HCT116 (cell line): ENCODE results near the gene IRAK4. TPM values are rescaled to one million over a fixed set of nuclear protein-coding genes. Genes with fewer than 3 reads are reported as not detected.

Experiments
- ATAC-seq: fragments of 200-7000 bp; cut with Tn5 transposase; 2 replicates; pipeline ENCODE4 v1.9.1; 2020; ENCODE audit warnings: mild to moderate bottlenecking, moderate library complexity
- BruUV-seq: library from RNA; stranded (reverse); fragments of 400-500 nt; replicated peaks from 2 replicates; lab custom pipeline; 2021; lab: Mats Ljungman, UMichigan
- CTCF ChIA-PET: fragments of 300-600 bp; sonication (Branson Sonifier 250); formaldehyde crosslinking; loops from one replicate; lab custom pipeline; 2021; ENCODE audit warnings: antibody characterized with exemption; lab: Charles Lee
- POLR2A ChIA-PET: fragments of 300-600, 350-600 bp; sonication (Branson Sonifier 250); formaldehyde crosslinking; loops from one replicate; lab custom pipeline; 2021; ENCODE audit warnings: antibody characterized with exemption; lab: Charles Lee
- RAD21 ChIA-PET, 2 experiments: fragments of 300-600 bp; sonication (Branson Sonifier 250); formaldehyde crosslinking; loops; one replicate each; lab custom pipeline; 2023; ENCODE audit warnings: low total read pairs in 2 of 2; ENCODE audit not compliant: uncharacterized antibody in 2 of 2, unreplicated experiment in 2 of 2, low non-redundant PET in 1 of 2; lab: Charles Lee
- DNase-seq: peaks from one replicate; pipeline ENCODE4 v3.0.0-alpha.2; 2010; ENCODE audit warnings: low read depth, low spot score
- H2AFZ ChIP-seq: fragments of 200-600 bp; shearing (Covaris generic), sonication (generic); 2 replicates; pipeline ENCODE4 v1.6.1; 2017; ENCODE audit warnings: low read depth, mixed run types, mixed read lengths, antibody characterized with exemption, low read length; ENCODE audit not compliant: poor library complexity, severe bottlenecking
- H3K27ac ChIP-seq: 2 replicates; pipeline ENCODE4 v1.5.1; 2012; ENCODE audit warnings: low read depth, low read length
- H3K27me3 ChIP-seq: fragments of 200-600 bp; sonication (generic); 2 replicates; pipeline ENCODE4 v1.6.1; 2016; ENCODE audit warnings: mixed run types, low read length, mixed read lengths; ENCODE audit not compliant: insufficient read depth
- H3K36me3 ChIP-seq, 2 experiments: fragments of 200-500 bp in 1 of 2; fragments of 200-600 bp in 1 of 2; sonication (Bioruptor generic) in 1 of 2; sonication (generic) in 1 of 2; 2 replicates each; pipeline versions ENCODE4 v1.5.1 to v1.6.1; 2014 to 2016; ENCODE audit warnings: low read length in 2 of 2, inconsistent platforms in 1 of 2, mixed read lengths in 1 of 2, mixed run types in 1 of 2; ENCODE audit not compliant: insufficient read depth in 2 of 2, control insufficient read depth in 1 of 2
- H3K4me1 ChIP-seq, 2 experiments: fragments of 200-600 bp in 1 of 2; sonication (generic) in 1 of 2; 2 replicates each; pipeline versions ENCODE4 v1.5.1 to v1.6.1; 2012 to 2017; ENCODE audit warnings: low read length in 2 of 2, inconsistent platforms in 1 of 2, mild to moderate bottlenecking in 1 of 2, mixed read lengths in 1 of 2, mixed run types in 1 of 2, moderate library complexity in 1 of 2; ENCODE audit not compliant: insufficient read depth in 2 of 2, control insufficient read depth in 1 of 2
- H3K4me2 ChIP-seq: fragments of 200-600 bp; sonication (generic); 2 replicates; pipeline ENCODE4 v1.6.1; 2017; ENCODE audit warnings: mixed run types, low read length, mixed read lengths
- H3K4me3 ChIP-seq, 2 experiments: fragments of 200-600 bp in 1 of 2; sonication (generic) in 1 of 2; replicated peaks in 1 of 2; 2 replicates each; pipeline ENCODE4 v1.5.1; 2011 to 2016; ENCODE audit warnings: low read length in 2 of 2, control low read depth in 1 of 2, low read depth in 1 of 2, mild to moderate bottlenecking in 1 of 2, mixed read lengths in 1 of 2, mixed run types in 1 of 2
- H3K79me2 ChIP-seq: fragments of 200-600 bp; sonication (generic); 2 replicates; pipeline ENCODE4 v1.6.1; 2017; ENCODE audit warnings: mild to moderate bottlenecking, mixed run types, low read length, moderate library complexity, mixed read lengths; ENCODE audit not compliant: insufficient read depth
- H3K9ac ChIP-seq: fragments of 200-600 bp; sonication (generic); 2 replicates; pipeline ENCODE4 v1.6.1; 2016; ENCODE audit warnings: low read length, mixed read lengths
- H3K9me2 ChIP-seq: fragments of 200-600 bp; sonication (generic), shearing (Covaris generic); 2 replicates; pipeline ENCODE4 v1.6.1; 2017; ENCODE audit warnings: mixed run types, mild to moderate bottlenecking, moderate library complexity; ENCODE audit not compliant: insufficient read depth
- H3K9me3 ChIP-seq, 2 experiments: fragments of 200-500 bp in 1 of 2; fragments of 200-600 bp in 1 of 2; sonication (Bioruptor generic) in 1 of 2; sonication (generic) in 1 of 2; 2 replicates each; pipeline ENCODE4 v1.6.1; 2014 to 2017; ENCODE audit warnings: low read length in 2 of 2, mixed read lengths in 2 of 2, inconsistent platforms in 1 of 2, low read depth in 1 of 2, mild to moderate bottlenecking in 1 of 2, mixed run types in 1 of 2, moderate library complexity in 1 of 2; ENCODE audit not compliant: control insufficient read depth in 1 of 2, insufficient read depth in 1 of 2
- H4K20me1 ChIP-seq: fragments of 200-600 bp; sonication (generic), shearing (Covaris generic); 2 replicates; pipeline ENCODE4 v1.6.1; 2017; ENCODE audit warnings: mixed run types, mild to moderate bottlenecking, moderate library complexity; ENCODE audit not compliant: insufficient read depth
- ATF3 ChIP-seq: IDR thresholded peaks from 2 replicates; pipeline ENCODE4 v1.6.1; 2012
- CEBPB ChIP-seq: IDR thresholded peaks from 2 replicates; pipeline ENCODE4 v1.6.1; 2012; ENCODE audit warnings: low read depth
- CTCF ChIP-seq, 3 experiments: fragments of 200-600 bp in 1 of 3; sonication (generic) in 1 of 3; IDR thresholded peaks in 2 of 3; conservative IDR thresholded peaks in 1 of 3; 2 replicates each; pipeline ENCODE4 v1.5.1; 2012 to 2017; ENCODE audit warnings: low read depth in 2 of 3, low read length in 2 of 3, antibody characterized with exemption in 1 of 3, borderline replicate concordance in 1 of 3, control low read depth in 1 of 3, mild to moderate bottlenecking in 1 of 3, mixed read lengths in 1 of 3, mixed run types in 1 of 3, moderate library complexity in 1 of 3; ENCODE audit not compliant: insufficient read depth in 1 of 3
- POLR2A ChIP-seq: IDR thresholded peaks from 2 replicates; pipeline ENCODE4 v1.7.0; 2011; ENCODE audit warnings: borderline replicate concordance; ENCODE audit not compliant: insufficient read depth, insufficient read length; ENCODE audit errors: extremely low read depth
- TCF7L2 ChIP-seq: IDR thresholded peaks from 2 replicates; pipeline ENCODE4 v1.7.0; 2011; ENCODE audit warnings: borderline replicate concordance, inconsistent platforms; ENCODE audit not compliant: insufficient read depth, insufficient read length; ENCODE audit errors: extremely low read depth
- ZNF274 ChIP-seq: fragments of 200-500 bp; sonication (Bioruptor generic); IDR thresholded peaks from 2 replicates; pipeline ENCODE4 v1.6.1; 2014; ENCODE audit warnings: mild to moderate bottlenecking, low read depth, low read length, inconsistent platforms
- intact Hi-C: fragments of 100-400 bp; cut with micrococcal nuclease; formaldehyde crosslinking; loops from 2 replicates; pipeline ENCODE4 v1.10.0; 2022
- total RNA-seq: library from RNA; stranded (reverse); gene quantifications from one replicate; pipeline ENCODE4 v1.2.1, GENCODE V29; 2021; ENCODE audit not compliant: unreplicated experiment

IRAK4 gene
- total RNA-seq, 1 experiment from 2014 or later, result 6.9 TPM

- ChIA-PET POLR2A (no interaction called here), CTCF (no interaction called here), RAD21 (no interaction called here)
- intact Hi-C loops, result no loop called here
- Histone ChIP-seq H3K9me3 (no peaks in the 10 kb centered on the region), H3K4me2 (no peak overlapping the region), H3K4me1 (no peaks in the 10 kb centered on the region), H3K36me3 (no peaks in the 10 kb centered on the region), H3K9me2 (no peaks in the 10 kb centered on the region), H3K27me3 (no peaks in the 10 kb centered on the region), H3K9ac (no peak overlapping the region), H3K27ac (no peak overlapping the region), H3K4me3 (no peak overlapping the region), H2AFZ (no peak overlapping the region), H4K20me1 (no peaks in the 10 kb centered on the region), H3K79me2 (no peaks in the 10 kb centered on the region)
- BruUV-seq, result TSS peak; percentile 34
- ATAC-seq (no peak), DNase-seq (no peak)
- no peak for TF ChIP-seq ZNF274
- TF ChIP-seq CTCF (IDR thresholded peaks at IDR 0.05 in 2 of 3, conservative IDR thresholded peaks at IDR 0.05 in 1 of 3; ENCODE audit: borderline replicate concordance in 1 of 3, insufficient read depth in 1 of 3, low read depth in 2 of 3, low read length in 2 of 3), result no peak
- TF ChIP-seq POLR2A, result no peak
- TF ChIP-seq CEBPB, result no peak
- TF ChIP-seq TCF7L2, result no peak
- TF ChIP-seq ATF3, result no peak
These were observed 28.3 kb downstream of the IRAK4 start for GRCh38 chr12:43786899-43787693.
